ENCODE results near the gene PRRT3.

- TF ChIP-seq EZH2 (IDR thresholded peaks at IDR 0.05; ENCODE audit: borderline replicate concordance, low read depth, low read length, severe bottlenecking), result no peak
- TF ChIP-seq, protein P1, sequence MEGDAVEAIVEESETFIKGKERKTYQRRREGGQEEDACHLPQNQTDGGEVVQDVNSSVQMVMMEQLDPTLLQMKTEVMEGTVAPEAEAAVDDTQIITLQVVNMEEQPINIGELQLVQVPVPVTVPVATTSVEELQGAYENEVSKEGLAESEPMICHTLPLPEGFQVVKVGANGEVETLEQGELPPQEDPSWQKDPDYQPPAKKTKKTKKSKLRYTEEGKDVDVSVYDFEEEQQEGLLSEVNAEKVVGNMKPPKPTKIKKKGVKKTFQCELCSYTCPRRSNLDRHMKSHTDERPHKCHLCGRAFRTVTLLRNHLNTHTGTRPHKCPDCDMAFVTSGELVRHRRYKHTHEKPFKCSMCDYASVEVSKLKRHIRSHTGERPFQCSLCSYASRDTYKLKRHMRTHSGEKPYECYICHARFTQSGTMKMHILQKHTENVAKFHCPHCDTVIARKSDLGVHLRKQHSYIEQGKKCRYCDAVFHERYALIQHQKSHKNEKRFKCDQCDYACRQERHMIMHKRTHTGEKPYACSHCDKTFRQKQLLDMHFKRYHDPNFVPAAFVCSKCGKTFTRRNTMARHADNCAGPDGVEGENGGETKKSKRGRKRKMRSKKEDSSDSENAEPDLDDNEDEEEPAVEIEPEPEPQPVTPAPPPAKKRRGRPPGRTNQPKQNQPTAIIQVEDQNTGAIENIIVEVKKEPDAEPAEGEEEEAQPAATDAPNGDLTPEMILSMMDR (IDR thresholded peaks at IDR 0.05; ENCODE audit: extremely low read depth in 1 of 2, insufficient read depth in 1 of 2, low read depth in 1 of 2, low read length in 2 of 2), result peak; percentile 32 to 57
- TF ChIP-seq POLR2AphosphoS5 (IDR thresholded peaks at IDR 0.05; ENCODE audit: insufficient read depth, low read depth, low read length), result peak; percentile 18
- peak; percentile 29 for TF ChIP-seq POLR2A (IDR thresholded peaks at IDR 0.05; ENCODE audit: low read depth, low read length)
- no peak for TF ChIP-seq JUN (IDR thresholded peaks at IDR 0.05; ENCODE audit: borderline replicate concordance, insufficient read depth, insufficient read length, low read depth)
- TF ChIP-seq GATA2 (IDR thresholded peaks at IDR 0.05; ENCODE audit: insufficient read depth, insufficient read length, low read depth, low read length), result no peak
- TF ChIP-seq MYC (IDR thresholded peaks at IDR 0.05; ENCODE audit: low read depth, low read length), result no peak
- TF ChIP-seq, protein P2, sequence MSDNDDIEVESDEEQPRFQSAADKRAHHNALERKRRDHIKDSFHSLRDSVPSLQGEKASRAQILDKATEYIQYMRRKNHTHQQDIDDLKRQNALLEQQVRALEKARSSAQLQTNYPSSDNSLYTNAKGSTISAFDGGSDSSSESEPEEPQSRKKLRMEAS (IDR thresholded peaks at IDR 0.05; ENCODE audit: insufficient read depth, insufficient read length), result no peak
- no peak for TF ChIP-seq FOS (IDR thresholded peaks at IDR 0.05; ENCODE audit: borderline replicate concordance, insufficient read depth, low read length)
These were observed 36.7 kb downstream of the PRRT3 start for GRCh38 chr3:9915254-9916141.
